Measurements from ENCODE around the gene THOC6. TPM values are rescaled to one million over a fixed set of nuclear protein-coding genes. Genes with fewer than 3 reads are reported as not detected.
A peak's percentile ranks its signal among the peaks of the same experiment; 100 is the strongest.

Gene THOC6
- total and polyA plus RNA-seq, 9 of the 15 experiments (the other 6 are each of a cell fraction or from before 2014, with no cell fraction given): 2.5 to 65.4 (median 42.3) TPM

- TF ChIP-seq CEBPG (CRISPR knock-in tag; IDR thresholded peaks at IDR 0.05) (peak; percentile 97), CEBPG (tag; conservative IDR thresholded peaks at IDR 0.05 in 1 of 2, IDR thresholded peaks at IDR 0.05 in 1 of 2) (0 out of 4 replicates have a peak, but pooled peaks of 1 of the 2 experiments have one; percentile 17), MXI1 (IDR thresholded peaks at IDR 0.05; ENCODE audit: low read depth, low read length) (peak; percentile 31), MEF2D (tag; conservative IDR thresholded peaks at IDR 0.05; ENCODE audit: low read depth) (peak; percentile 48; the same call in 1 of the 2 replicates), SPI1 (IDR thresholded peaks at IDR 0.05; ENCODE audit: borderline replicate concordance, low read depth, low read length) (peak; percentile 64; the same call in 1 of the 2 replicates), CBFA2T2 (conservative IDR thresholded peaks at IDR 0.05) (peak; percentile 59), ZSCAN29 (IDR thresholded peaks at IDR 0.05) (peak; percentile 62; the same call in 1 of the 2 replicates), CCAR2 (IDR thresholded peaks at IDR 0.05; ENCODE audit: low read depth, low read length) (no peak), PCBP1 (IDR thresholded peaks at IDR 0.05; ENCODE audit: low read depth, low read length, poor library complexity, severe bottlenecking) (peak; percentile 47), MITF (IDR thresholded peaks at IDR 0.05) (peak; percentile 87), ELF2 (CRISPR knock-in tag; IDR thresholded peaks at IDR 0.05) (0 out of 2 replicates have a peak, but pooled peaks have one; percentile 25), NR2C2 (CRISPR knock-in tag; IDR thresholded peaks at IDR 0.05) (peak; percentile 91), NR2C2 (tag; IDR thresholded peaks at IDR 0.05) (peak; percentile 95), PYGO2 (tag; IDR thresholded peaks at IDR 0.05) (no peak), ZNF780A (CRISPR knock-in tag; IDR thresholded peaks at IDR 0.05) (no peak; the same call in 1 of the 2 replicates), SETDB1 (IDR thresholded peaks at IDR 0.05; ENCODE audit: low read length) (peak; percentile 26), KLF10 (CRISPR knock-in tag; IDR thresholded peaks at IDR 0.05) (no peak), ZBTB9 (CRISPR knock-in tag; IDR thresholded peaks at IDR 0.05) (peak; percentile 82; the same call in 1 of the 2 replicates), MAX (CRISPR knock-in tag; IDR thresholded peaks at IDR 0.05) (peak; percentile 96), ID3 (CRISPR knock-in tag; IDR thresholded peaks at IDR 0.05) (no peak), ID3 (tag; IDR thresholded peaks at IDR 0.05) (peak; percentile 83), ZBED1 (IDR thresholded peaks at IDR 0.05) (peak; percentile 74; the same call in 1 of the 2 replicates), ZBTB43 (CRISPR knock-in tag; IDR thresholded peaks at IDR 0.05) (no peak), ZNF830 (CRISPR knock-in tag; IDR thresholded peaks at IDR 0.05) (no peak), POU5F1 (IDR thresholded peaks at IDR 0.05; ENCODE audit: borderline replicate concordance, low read depth, low read length, partially characterized antibody) (peak; percentile 71)
Measured at GRCh38 chr16:3023669-3024478, at the start of gene THOC6, which contains the start of gene HCFC1R1 (continued).

Measured in K562 (cell line).